ENCODE data around the gene CSNK2A1.

The CSNK2A1 gene

DNA sequence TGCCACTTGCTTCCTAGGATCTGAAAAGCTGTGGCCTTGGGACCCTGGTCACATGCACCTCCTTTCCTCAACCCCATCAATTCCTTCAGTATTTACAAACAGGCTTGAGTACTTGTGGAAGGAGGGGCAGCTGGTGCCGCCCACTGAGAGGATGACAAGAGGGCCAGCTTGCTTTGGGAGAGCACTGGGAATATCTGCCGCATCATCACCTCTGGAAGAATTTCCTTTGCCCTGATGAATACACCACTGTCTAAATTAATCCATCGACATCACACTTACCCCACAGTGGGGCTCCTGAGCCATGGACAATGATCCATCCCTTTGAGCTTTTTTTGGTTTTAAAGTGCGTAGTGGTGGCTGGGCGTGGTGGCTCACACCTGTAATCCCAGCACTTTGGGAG lies 107.1 kb downstream of the CSNK2A1 start:
- Histone ChIP-seq H4K91ac (ENCODE audit: low read depth, low read length, poor library complexity) (no peak overlapping the region), H2BK12ac (ENCODE audit: low read length) (no peak overlapping the region), H2BK15ac (ENCODE audit: low read length) (no peak overlapping the region), H3K27me3 (ENCODE audit: control insufficient read depth in 3 of 3, insufficient read depth in 3 of 3, low read depth in 1 of 3, low read length in 3 of 3) (no peaks in the 10 kb centered on the region), H2AFZ (ENCODE audit: low read length) (no peak overlapping the region), H3K18ac (ENCODE audit: low read length) (no peak overlapping the region), H2BK5ac (ENCODE audit: low read length) (no peak overlapping the region), H3K27ac (replicated peaks; ENCODE audit: low read length) (no peak overlapping the region), H2AK5ac (ENCODE audit: low read depth, low read length) (no peak overlapping the region), H3K4ac (ENCODE audit: low read length) (no peak overlapping the region), H3K79me1 (ENCODE audit: low read depth, low read length) (no peaks in the 10 kb centered on the region), H4K8ac (ENCODE audit: low read depth, low read length) (no peak overlapping the region), H3K4me3 (ENCODE audit: low read length in 2 of 2) (no peak overlapping the region), H3K4me1 (ENCODE audit: control insufficient read depth in 2 of 2, insufficient read depth in 1 of 2, low read depth in 1 of 2, low read length in 2 of 2) (peaks cover 0 to 3% of the 10 kb centered on the region in 2 donors), H3K9me3 (replicated peaks in 1 of 2; ENCODE audit: control insufficient read depth in 2 of 2, insufficient read depth in 1 of 2, low read depth in 1 of 2, low read length in 2 of 2) (no peaks in the 10 kb centered on the region), H3K36me3 (replicated peaks in 1 of 2; ENCODE audit: control insufficient read depth in 2 of 2, insufficient read depth in 2 of 2, low read length in 2 of 2) (peaks cover 41 to 78% of the 10 kb centered on the region in 2 donors), H3K14ac (ENCODE audit: low read length) (no peak overlapping the region), H3K4me2 (ENCODE audit: insufficient read depth, low read length, poor library complexity, severe bottlenecking) (no peak overlapping the region), H3K9ac (ENCODE audit: low read depth, low read length, poor library complexity) (no peak overlapping the region), H2BK120ac (ENCODE audit: low read depth, low read length) (no peak overlapping the region), H3K23ac (ENCODE audit: low read depth, low read length, poor library complexity) (no peak overlapping the region)
- no CpG with 5 or more reads among the region's 5 CpGs for WGBS, 2 donors (ENCODE audit: extremely low coverage in 2 of 2, insufficient read length in 2 of 2, insufficient replicate concordance in 1 of 2)
- no peak for DNase-seq (ENCODE audit: low spot score)

DNA sequence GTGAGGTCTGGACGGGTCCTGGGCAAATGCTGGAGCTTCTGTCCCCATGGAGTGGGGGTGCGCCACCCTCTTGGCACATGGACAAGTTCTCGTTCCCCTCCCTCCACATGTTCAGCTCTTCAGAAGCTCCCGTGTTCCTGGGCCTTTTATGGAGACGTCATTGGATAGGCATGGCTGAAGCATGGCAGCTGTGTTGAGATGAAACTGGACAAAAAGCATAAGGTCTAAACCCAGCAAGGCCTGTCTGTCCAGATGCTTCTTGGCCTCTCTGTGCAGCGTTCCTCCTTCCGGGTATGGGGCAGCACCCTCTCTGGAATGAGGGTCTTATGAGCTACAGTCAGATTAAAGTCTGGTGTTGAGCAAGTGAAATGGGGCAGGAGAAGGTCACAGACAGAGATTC lies 108.0 kb downstream of the CSNK2A1 start:
- no peak overlapping the region for H2BK120ac ChIP-seq (ENCODE audit: low read depth, low read length)
- peaks cover 0 to 3% of the 10 kb centered on the region in 2 donors for H3K4me1 ChIP-seq (ENCODE audit: control insufficient read depth in 2 of 2, insufficient read depth in 1 of 2, low read depth in 1 of 2, low read length in 2 of 2)
- no peak overlapping the region for H3K4me3 ChIP-seq (ENCODE audit: low read length in 2 of 2)
- no peaks in the 10 kb centered on the region for H3K9me3 ChIP-seq (replicated peaks in 1 of 2; ENCODE audit: control insufficient read depth in 2 of 2, insufficient read depth in 1 of 2, low read depth in 1 of 2, low read length in 2 of 2)
- H3K23ac ChIP-seq (ENCODE audit: low read depth, low read length, poor library complexity) = no peak overlapping the region
- no peak overlapping the region for H2AFZ ChIP-seq (ENCODE audit: low read length)
- H4K8ac ChIP-seq (ENCODE audit: low read depth, low read length) = no peak overlapping the region
- no peak overlapping the region for H2AK5ac ChIP-seq (ENCODE audit: low read depth, low read length)
- no peak overlapping the region for H3K27ac ChIP-seq (replicated peaks; ENCODE audit: low read length)
- H2BK12ac ChIP-seq (ENCODE audit: low read length) = no peak overlapping the region
- no peak overlapping the region for H3K18ac ChIP-seq (ENCODE audit: low read length)
- H3K36me3 ChIP-seq (replicated peaks in 1 of 2; ENCODE audit: control insufficient read depth in 2 of 2, insufficient read depth in 2 of 2, low read length in 2 of 2) = peaks cover 39 to 74% of the 10 kb centered on the region in 2 donors
- no peak for DNase-seq (ENCODE audit: low spot score)
- no peaks in the 10 kb centered on the region for H3K27me3 ChIP-seq (ENCODE audit: control insufficient read depth in 3 of 3, insufficient read depth in 3 of 3, low read depth in 1 of 3, low read length in 3 of 3)
- WGBS, 2 donors (ENCODE audit: extremely low coverage in 2 of 2, insufficient read length in 2 of 2, insufficient replicate concordance in 1 of 2) = no CpG with 5 or more reads among the region's 7 CpGs
- no peak overlapping the region for H4K91ac ChIP-seq (ENCODE audit: low read depth, low read length, poor library complexity)
- H3K79me1 ChIP-seq (ENCODE audit: low read depth, low read length) = no peaks in the 10 kb centered on the region
- no peak overlapping the region for H2BK5ac ChIP-seq (ENCODE audit: low read length)
- no peak overlapping the region for H2BK15ac ChIP-seq (ENCODE audit: low read length)
- no peak overlapping the region for H3K4me2 ChIP-seq (ENCODE audit: insufficient read depth, low read length, poor library complexity, severe bottlenecking)
- no peak overlapping the region for H3K4ac ChIP-seq (ENCODE audit: low read length)
- H3K9ac ChIP-seq (ENCODE audit: low read depth, low read length, poor library complexity) = no peak overlapping the region
- H3K14ac ChIP-seq (ENCODE audit: low read length) = no peak overlapping the region

DNA sequence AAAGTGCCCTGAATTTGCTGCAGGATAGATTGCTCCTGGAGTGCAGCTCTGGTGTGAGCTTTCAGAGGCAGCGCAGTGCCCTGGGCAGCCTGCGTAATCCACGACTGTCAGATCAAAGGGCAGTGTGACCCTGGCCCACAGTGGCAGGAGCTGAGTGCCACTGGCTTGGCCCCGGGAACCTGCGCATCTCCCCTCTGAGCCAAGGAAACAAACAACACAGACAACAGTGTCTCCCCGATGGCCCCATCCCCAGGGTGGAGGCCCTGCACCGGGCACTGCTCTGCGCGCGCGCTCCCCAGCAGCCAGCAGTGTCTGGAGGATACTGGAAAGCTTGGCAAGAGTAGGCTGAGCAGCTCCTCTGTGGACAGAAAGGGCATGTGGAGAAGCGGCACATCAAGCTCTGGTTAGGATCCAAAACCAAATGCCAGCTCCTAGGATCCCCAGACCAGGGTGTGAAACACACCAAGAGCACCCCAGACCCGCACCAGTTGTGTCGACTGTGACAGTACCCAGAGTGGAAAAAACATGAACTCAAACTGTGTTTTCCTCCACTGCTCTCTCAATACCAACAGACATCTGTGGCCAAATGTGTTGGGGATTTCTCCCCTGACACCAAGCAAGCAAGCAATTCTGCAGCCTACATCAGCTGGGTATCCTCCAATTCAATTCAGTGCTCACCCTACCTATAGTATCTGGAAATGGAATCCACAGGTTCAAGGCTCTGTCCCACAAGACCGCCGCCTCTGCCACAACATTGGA lies 108.8 kb downstream of the CSNK2A1 start:
- H2BK5ac ChIP-seq (ENCODE audit: low read length) = no peak overlapping the region
- H2AK5ac ChIP-seq (ENCODE audit: low read depth, low read length) = no peak overlapping the region
- H4K8ac ChIP-seq (ENCODE audit: low read depth, low read length) = no peak overlapping the region
- H3K79me1 ChIP-seq (ENCODE audit: low read depth, low read length) = no peaks in the 10 kb centered on the region
- WGBS, 2 donors (ENCODE audit: extremely low coverage in 2 of 2, insufficient read length in 2 of 2, insufficient replicate concordance in 1 of 2) = no CpG with 5 or more reads among the region's 16 CpGs
- H3K4me2 ChIP-seq (ENCODE audit: insufficient read depth, low read length, poor library complexity, severe bottlenecking) = no peak overlapping the region
- H3K27ac ChIP-seq (replicated peaks; ENCODE audit: low read length) = no peak overlapping the region
- H3K27me3 ChIP-seq (ENCODE audit: control insufficient read depth in 3 of 3, insufficient read depth in 3 of 3, low read depth in 1 of 3, low read length in 3 of 3) = no peaks in the 10 kb centered on the region
- H3K18ac ChIP-seq (ENCODE audit: low read length) = peak overlapping the region; percentile 3
- DNase-seq (ENCODE audit: low spot score) = no peak
- no peaks in the 10 kb centered on the region for H3K9me3 ChIP-seq (replicated peaks in 1 of 2; ENCODE audit: control insufficient read depth in 2 of 2, insufficient read depth in 1 of 2, low read depth in 1 of 2, low read length in 2 of 2)
- H3K14ac ChIP-seq (ENCODE audit: low read length) = no peak overlapping the region
- H3K4me3 ChIP-seq (ENCODE audit: low read length in 2 of 2) = peak overlapping the region in 1 of 2 donors; percentile 36
- H2AFZ ChIP-seq (ENCODE audit: low read length) = no peak overlapping the region
- H3K4me1 ChIP-seq (ENCODE audit: control insufficient read depth in 2 of 2, insufficient read depth in 1 of 2, low read depth in 1 of 2, low read length in 2 of 2) = peaks cover 0 to 3% of the 10 kb centered on the region in 2 donors
- H3K36me3 ChIP-seq (replicated peaks in 1 of 2; ENCODE audit: control insufficient read depth in 2 of 2, insufficient read depth in 2 of 2, low read length in 2 of 2) = peaks cover 36 to 74% of the 10 kb centered on the region in 2 donors
- H3K9ac ChIP-seq (ENCODE audit: low read depth, low read length, poor library complexity) = no peak overlapping the region
- no peak overlapping the region for H2BK12ac ChIP-seq (ENCODE audit: low read length)
- H2BK15ac ChIP-seq (ENCODE audit: low read length) = no peak overlapping the region
- no peak overlapping the region for H2BK120ac ChIP-seq (ENCODE audit: low read depth, low read length)
- H3K4ac ChIP-seq (ENCODE audit: low read length) = no peak overlapping the region
- H4K91ac ChIP-seq (ENCODE audit: low read depth, low read length, poor library complexity) = no peak overlapping the region
- H3K23ac ChIP-seq (ENCODE audit: low read depth, low read length, poor library complexity) = no peak overlapping the region

DNA sequence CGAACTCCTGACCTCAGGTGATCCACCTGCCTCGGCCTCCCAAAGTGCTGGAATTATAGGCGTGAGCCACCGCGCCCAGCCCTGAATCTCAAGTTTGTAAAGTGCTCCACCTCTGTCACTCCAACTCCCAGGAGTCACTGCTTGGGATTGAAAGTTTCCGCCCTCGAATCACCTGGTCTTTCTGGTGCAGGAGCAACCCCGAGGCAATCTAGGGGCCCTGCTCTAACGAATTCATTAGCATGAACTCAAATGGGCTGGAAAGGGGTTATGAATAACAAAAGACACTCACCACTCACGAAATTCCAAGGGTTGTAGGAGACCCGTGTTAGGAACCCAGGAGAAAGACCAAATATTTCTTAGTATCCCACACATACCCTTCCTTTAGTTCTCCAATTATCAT lies 109.4 kb downstream of the CSNK2A1 start:
- no peak overlapping the region for H2BK15ac ChIP-seq (ENCODE audit: low read length)
- no peak overlapping the region for H2AK5ac ChIP-seq (ENCODE audit: low read depth, low read length)
- H3K79me1 ChIP-seq (ENCODE audit: low read depth, low read length) = no peaks in the 10 kb centered on the region
- H2BK12ac ChIP-seq (ENCODE audit: low read length) = no peak overlapping the region
- H3K4me1 ChIP-seq (ENCODE audit: control insufficient read depth in 2 of 2, insufficient read depth in 1 of 2, low read depth in 1 of 2, low read length in 2 of 2) = peaks cover 0 to 3% of the 10 kb centered on the region in 2 donors
- no peak overlapping the region for H2AFZ ChIP-seq (ENCODE audit: low read length)
- H3K9me3 ChIP-seq (replicated peaks in 1 of 2; ENCODE audit: control insufficient read depth in 2 of 2, insufficient read depth in 1 of 2, low read depth in 1 of 2, low read length in 2 of 2) = no peaks in the 10 kb centered on the region
- H3K23ac ChIP-seq (ENCODE audit: low read depth, low read length, poor library complexity) = no peak overlapping the region
- H4K8ac ChIP-seq (ENCODE audit: low read depth, low read length) = no peak overlapping the region
- H2BK5ac ChIP-seq (ENCODE audit: low read length) = no peak overlapping the region
- no peak overlapping the region for H3K4me3 ChIP-seq (ENCODE audit: low read length in 2 of 2)
- no peak overlapping the region for H3K4me2 ChIP-seq (ENCODE audit: insufficient read depth, low read length, poor library complexity, severe bottlenecking)
- H2BK120ac ChIP-seq (ENCODE audit: low read depth, low read length) = no peak overlapping the region
- H3K36me3 ChIP-seq (replicated peaks in 1 of 2; ENCODE audit: control insufficient read depth in 2 of 2, insufficient read depth in 2 of 2, low read length in 2 of 2) = peaks cover 37 to 73% of the 10 kb centered on the region in 2 donors
- H3K9ac ChIP-seq (ENCODE audit: low read depth, low read length, poor library complexity) = no peak overlapping the region
- no peak overlapping the region for H3K14ac ChIP-seq (ENCODE audit: low read length)
- no peak for DNase-seq (ENCODE audit: low spot score)
- H3K27ac ChIP-seq (replicated peaks; ENCODE audit: low read length) = no peak overlapping the region
- no peak overlapping the region for H3K4ac ChIP-seq (ENCODE audit: low read length)
- H4K91ac ChIP-seq (ENCODE audit: low read depth, low read length, poor library complexity) = no peak overlapping the region
- no CpG with 5 or more reads among the region's 11 CpGs for WGBS, 2 donors (ENCODE audit: extremely low coverage in 2 of 2, insufficient read length in 2 of 2, insufficient replicate concordance in 1 of 2)
- no peak overlapping the region for H3K18ac ChIP-seq (ENCODE audit: low read length)
- H3K27me3 ChIP-seq (ENCODE audit: control insufficient read depth in 3 of 3, insufficient read depth in 3 of 3, low read depth in 1 of 3, low read length in 3 of 3) = no peaks in the 10 kb centered on the region

Data from neuronal stem cell (in vitro differentiated cells).